ENCODE measurements around the gene SYDE1.
"Not testable (repeated sequence)": the region's sequence is repeated elsewhere in the genome, so short reads cannot be mapped to it uniquely, and the experiment has no call there.

SYDE1 gene
- 0 to 0.15 (median 0.06) reads per million in 4 donors for total RNA-seq

GRCh38 chr19:15107061-15108010, at the start of gene SYDE1:
Gene SYDE1 (plus strand): TSS chr19:15107401. CDS start chr19:15107434, 33 bp downstream.
- no peak for DNase-seq

GRCh38 chr19:15062036-15062435, 45.2 kb upstream of the SYDE1 start:
- DNase-seq, result no peak

GRCh38 chr19:15070386-15070785, 36.8 kb upstream of the SYDE1 start:
- DNase-seq, result not testable (repeated sequence)

GRCh38 chr19:15072930-15073647, 34.1 kb upstream of the SYDE1 start:
- no peak for DNase-seq

GRCh38 chr19:15074371-15074770, 32.8 kb upstream of the SYDE1 start:
- DNase-seq, result no peak

GRCh38 chr19:15075806-15076205, 31.4 kb upstream of the SYDE1 start:
- DNase-seq, result no peak

- DNase-seq, result not testable (repeated sequence)
Measured at GRCh38 chr19:15080002-15080401, 27.2 kb upstream of the SYDE1 start.

- no peak for DNase-seq
Measured at GRCh38 chr19:15081911-15082310, 25.3 kb upstream of the SYDE1 start, which contains the start of gene OR1I1. Gene OR1I1 (plus strand): TSS chr19:15082211. CDS start chr19:15087066, 4,855 bp downstream.

GRCh38 chr19:15087182-15087581, 20.0 kb upstream of the SYDE1 start:
- DNase-seq, result no peak

GRCh38 chr19:15091918-15092753, 15.1 kb upstream of the SYDE1 start:
- peak in 4 of 5 donors; percentile 23 to 68 (median 44) for DNase-seq

- no peak for DNase-seq
Measured at GRCh38 chr19:15093001-15093400, 14.2 kb upstream of the SYDE1 start.

GRCh38 chr19:15096223-15096622, 11.0 kb upstream of the SYDE1 start:
- no peak for DNase-seq

- not testable (repeated sequence) for DNase-seq
Measured at GRCh38 chr19:15097980-15098379, 9.2 kb upstream of the SYDE1 start.

- no peak for DNase-seq
Measured at GRCh38 chr19:15098460-15098859, 8.7 kb upstream of the SYDE1 start.

- no peak for DNase-seq
Measured at GRCh38 chr19:15099017-15099582, 8.1 kb upstream of the SYDE1 start.

- peak in 2 of 5 donors; percentile 29 to 55 for DNase-seq
Measured at GRCh38 chr19:15101479-15102082, 5.6 kb upstream of the SYDE1 start.

- DNase-seq, result no peak
Measured at GRCh38 chr19:15104003-15104402, 3.2 kb upstream of the SYDE1 start.

GRCh38 chr19:15104411-15104810, 2.8 kb upstream of the SYDE1 start:
- DNase-seq, result no peak

- DNase-seq, result no peak
Measured at GRCh38 chr19:15105044-15105443, 2.2 kb upstream of the SYDE1 start.

GRCh38 chr19:15108145-15108844, 1.1 kb downstream of the SYDE1 start:
- DNase-seq, result no peak
